Mucosa of rectum (tissue), 2 donors: ENCODE data around the gene LCN10.

Source experiments
- H3K27ac ChIP-seq, 2 donors: one replicate each; pipeline ENCODE4 v1.7.0; 2013; ENCODE audit warnings: inconsistent platforms in 2 of 2, low read depth in 2 of 2, low read length in 2 of 2
- H3K27me3 ChIP-seq, 2 donors: one replicate each; pipeline ENCODE4 v1.7.0; 2013; ENCODE audit warnings: low read length in 2 of 2; ENCODE audit not compliant: control insufficient read depth in 2 of 2, insufficient read depth in 2 of 2
- H3K36me3 ChIP-seq, 2 donors: one replicate each; pipeline ENCODE4 v1.7.0; 2013; ENCODE audit warnings: low read length in 2 of 2; ENCODE audit not compliant: control insufficient read depth in 2 of 2, insufficient read depth in 2 of 2
- H3K4me1 ChIP-seq, 2 donors: one replicate each; pipeline ENCODE4 v1.7.0; 2013; ENCODE audit warnings: low read length in 2 of 2, mild to moderate bottlenecking in 1 of 2; ENCODE audit not compliant: control insufficient read depth in 2 of 2, insufficient read depth in 2 of 2
- H3K4me3 ChIP-seq, 2 donors: one replicate each; pipeline ENCODE4 v1.7.0; 2013; ENCODE audit warnings: low read length in 2 of 2
- H3K9ac ChIP-seq, 2 donors: one replicate each; pipeline ENCODE4 v1.7.0; 2013; ENCODE audit warnings: low read length in 2 of 2, low read depth in 1 of 2, mild to moderate bottlenecking in 1 of 2
- H3K9me3 ChIP-seq, 2 donors: one replicate each; pipeline ENCODE4 v1.7.0; 2013; ENCODE audit warnings: low read length in 2 of 2; ENCODE audit not compliant: control insufficient read depth in 2 of 2
- donor health status: healthy.
- donor health status: Normal muscosa, but diverticular disease.

Gene LCN10

DNA sequence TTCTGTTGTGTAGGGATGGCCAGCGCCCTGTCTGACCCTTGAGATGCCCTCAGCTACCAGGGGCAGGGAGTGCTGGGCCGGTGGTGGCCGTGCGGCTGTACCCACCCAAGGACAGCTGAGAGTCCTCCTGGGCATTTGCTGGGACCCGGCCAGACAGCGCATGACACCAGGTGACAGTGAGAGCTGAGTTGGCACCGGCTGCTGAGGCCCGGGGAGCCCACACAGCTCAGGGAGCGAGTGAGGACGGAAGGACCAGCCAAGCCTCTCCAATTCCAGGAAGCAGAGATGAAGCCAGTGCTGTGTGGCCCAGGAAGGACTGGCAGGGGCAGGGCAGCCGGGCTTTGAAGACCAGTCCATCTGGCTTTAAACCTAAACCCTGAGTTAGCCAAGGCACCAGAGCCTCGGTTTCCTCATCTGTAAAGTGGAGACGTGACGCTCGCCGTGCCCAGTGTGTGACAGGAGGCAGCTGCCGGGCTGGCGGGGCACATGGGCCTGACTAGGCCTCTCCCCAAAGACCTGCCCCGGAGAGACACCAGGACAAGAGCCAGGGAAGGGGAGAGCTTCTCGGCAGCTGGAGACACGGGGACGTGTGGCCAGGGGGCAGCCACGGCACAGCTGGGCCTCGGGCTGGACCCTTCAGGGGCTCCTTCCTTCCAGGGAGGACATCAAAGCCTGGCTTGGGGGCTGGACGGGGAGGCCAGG, 52.5 kb downstream of the LCN10 start:
- H3K4me3 ChIP-seq = no peak overlapping the region
- H3K36me3 ChIP-seq = no peaks in the 10 kb centered on the region
- H3K4me1 ChIP-seq = peaks cover 41 to 69% of the 10 kb centered on the region in 2 donors
- H3K9ac ChIP-seq = no peak overlapping the region
- H3K27me3 ChIP-seq = no peaks in the 10 kb centered on the region
- H3K9me3 ChIP-seq = no peaks in the 10 kb centered on the region
- no peak overlapping the region for H3K27ac ChIP-seq

- Histone ChIP-seq H3K27ac (peak overlapping the region in 1 of 2 donors; percentile 92), H3K4me3 (no peak overlapping the region), H3K4me1 (peaks cover 40 to 62% of the 10 kb centered on the region in 2 donors), H3K9ac (peak overlapping the region in 1 of 2 donors; percentile 41), H3K27me3 (no peaks in the 10 kb centered on the region), H3K36me3 (no peaks in the 10 kb centered on the region), H3K9me3 (no peaks in the 10 kb centered on the region)
Measured at GRCh38 chr9:136689108-136689460, 53.7 kb downstream of the LCN10 start.

GRCh38 chr9:136688274-136689107, 54.2 kb downstream of the LCN10 start:
- no peaks in the 10 kb centered on the region for H3K9me3 ChIP-seq
- peak overlapping the region; percentile 86 to 92 for H3K27ac ChIP-seq
- H3K9ac ChIP-seq = peak overlapping the region in 1 of 2 donors; percentile 56
- H3K27me3 ChIP-seq = no peaks in the 10 kb centered on the region
- no peak overlapping the region for H3K4me3 ChIP-seq
- H3K4me1 ChIP-seq = peaks cover 39 to 57% of the 10 kb centered on the region in 2 donors
- H3K36me3 ChIP-seq = peaks cover 0 to 2% of the 10 kb centered on the region in 2 donors
